Esophagus muscularis mucosa (tissue), 4 donors: ENCODE measurements around the gene CLDN5. TPM values are rescaled to one million over a fixed set of nuclear protein-coding genes. Genes with fewer than 3 reads are reported as not detected.
"Not testable (repeated sequence)": the region's sequence is repeated elsewhere in the genome, so short reads cannot be mapped to it uniquely, and the experiment has no call there.

Experiments
- DNase-seq: peaks from one replicate; pipeline ENCODE4 v3.0.0-alpha.2; 2017; ENCODE audit errors: extremely low spot score
- H3K27ac ChIP-seq, 4 donors: fragments of 200-600 bp; sonication (generic); replicated peaks in 1 of 4; 1 replicate in 3 of 4; 2 replicates in 1 of 4; pipeline ENCODE4 v1.5.1; 2016 to 2019; ENCODE audit warnings: mild to moderate bottlenecking in 1 of 4
- H3K27me3 ChIP-seq, 4 donors: fragments of 200-600 bp; sonication (generic); one replicate each; pipeline versions ENCODE4 v1.5.1 to v1.6.0; 2016 to 2019
- H3K36me3 ChIP-seq, 4 donors: fragments of 200-600 bp; sonication (generic); one replicate each; pipeline ENCODE4 v1.5.1; 2016 to 2019
- H3K4me1 ChIP-seq, 4 donors: fragments of 200-600 bp; sonication (generic); one replicate each; pipeline ENCODE4 v1.5.1; 2016 to 2019
- H3K4me3 ChIP-seq, 4 donors: fragments of 200-600 bp; sonication (generic); 1 replicate in 2 of 4; 2 replicates in 2 of 4; pipeline ENCODE4 v1.5.1; 2016 to 2019; ENCODE audit warnings: mild to moderate bottlenecking in 4 of 4, moderate library complexity in 1 of 4
- H3K9me3 ChIP-seq, 4 donors: fragments of 200-600 bp; sonication (generic); 1 replicate in 3 of 4; 2 replicates in 1 of 4; pipeline ENCODE4 v1.5.1; 2016 to 2019
- EP300 ChIP-seq: sonication (generic); formaldehyde crosslinking; IDR thresholded peaks from one replicate; pipeline ENCODE4 v1.6.1; 2017; ENCODE audit warnings: antibody characterized with exemption
- POLR2A ChIP-seq: fragments of 450-650 bp; IDR thresholded peaks from one replicate; pipeline ENCODE4 v1.6.1; 2017; ENCODE audit warnings: antibody characterized with exemption, moderate library complexity, mild to moderate bottlenecking, low read depth
- POLR2AphosphoS5 ChIP-seq, 2 donors: sonication (generic); formaldehyde crosslinking; IDR thresholded peaks; one replicate each; pipeline ENCODE4 v1.6.1; 2017; ENCODE audit warnings: antibody characterized with exemption in 2 of 2
- WGBS: methylation state at CpG from one replicate; pipeline ENCODE4 v1.1.5; 2018; 5-methylcytosine and 5-hydroxymethylcytosine counted together
- intact Hi-C: fragments of 100-400 bp; cut with DNase I; formaldehyde crosslinking; loops from one replicate; pipeline ENCODE4 v1.15.1; 2023
- total RNA-seq, 4 donors: library from RNA; depleted of rRNA; stranded (reverse); fragments of >200 nt; gene quantifications; one replicate each; pipeline versions ENCODE4 v1.1.0 to v1.2.1, GENCODE V29; 2016
- TF ChIP-seq, protein P1 (sequence below), 3 experiments: fragments of 200-600 bp in 2 of 3; fragments of 450-650 bp in 1 of 3; sonication (generic) in 2 of 3; IDR thresholded peaks; one replicate each; pipeline ENCODE4 v1.5.1; 2017 to 2019; ENCODE audit warnings: antibody characterized with exemption in 3 of 3, mild to moderate bottlenecking in 2 of 3, moderate library complexity in 1 of 3

The CLDN5 gene
- total RNA-seq, 4 donors from 2014 or later, result 39.9 to 209 (median 147) TPM

DNA sequence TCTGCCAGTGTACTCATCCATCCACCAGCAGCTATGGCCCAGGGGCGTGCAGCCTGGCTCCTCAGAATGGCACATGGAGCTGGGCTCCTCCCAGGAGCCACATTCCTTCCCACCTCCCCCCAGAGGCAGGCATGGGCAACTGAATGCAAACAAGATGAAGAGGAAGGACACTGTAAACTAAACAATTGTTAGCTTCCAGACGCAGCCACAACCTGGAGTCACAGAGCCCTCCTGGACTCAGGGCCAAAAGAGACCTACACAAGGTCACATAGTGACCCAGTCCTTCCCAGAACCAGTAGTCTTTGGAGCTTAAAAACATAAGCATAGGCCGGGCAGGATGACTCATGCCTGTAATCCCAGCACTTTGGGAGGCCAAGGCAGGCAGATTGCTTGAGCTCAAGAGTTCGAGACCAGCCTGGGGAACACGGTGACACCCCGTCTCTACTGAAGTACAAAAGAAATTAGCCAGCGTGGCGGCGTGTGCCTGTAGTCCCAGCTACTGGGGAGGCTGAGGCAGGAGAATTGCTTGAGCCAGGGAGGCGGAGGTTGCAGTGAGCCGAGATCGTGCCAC, 30.7 kb upstream of the CLDN5 start:
- no peak for DNase-seq
- no peaks in the 10 kb centered on the region for H3K4me1 ChIP-seq
- H3K27ac ChIP-seq, result no peak overlapping the region
- H3K27me3 ChIP-seq, result peaks cover 0 to 33% (median 0%) of the 10 kb centered on the region in 4 donors
- TF ChIP-seq POLR2A (no peak), EP300 (no peak), POLR2AphosphoS5 (IDR thresholded peaks at IDR 0.05) (no peak)
- TF ChIP-seq, protein P1, sequence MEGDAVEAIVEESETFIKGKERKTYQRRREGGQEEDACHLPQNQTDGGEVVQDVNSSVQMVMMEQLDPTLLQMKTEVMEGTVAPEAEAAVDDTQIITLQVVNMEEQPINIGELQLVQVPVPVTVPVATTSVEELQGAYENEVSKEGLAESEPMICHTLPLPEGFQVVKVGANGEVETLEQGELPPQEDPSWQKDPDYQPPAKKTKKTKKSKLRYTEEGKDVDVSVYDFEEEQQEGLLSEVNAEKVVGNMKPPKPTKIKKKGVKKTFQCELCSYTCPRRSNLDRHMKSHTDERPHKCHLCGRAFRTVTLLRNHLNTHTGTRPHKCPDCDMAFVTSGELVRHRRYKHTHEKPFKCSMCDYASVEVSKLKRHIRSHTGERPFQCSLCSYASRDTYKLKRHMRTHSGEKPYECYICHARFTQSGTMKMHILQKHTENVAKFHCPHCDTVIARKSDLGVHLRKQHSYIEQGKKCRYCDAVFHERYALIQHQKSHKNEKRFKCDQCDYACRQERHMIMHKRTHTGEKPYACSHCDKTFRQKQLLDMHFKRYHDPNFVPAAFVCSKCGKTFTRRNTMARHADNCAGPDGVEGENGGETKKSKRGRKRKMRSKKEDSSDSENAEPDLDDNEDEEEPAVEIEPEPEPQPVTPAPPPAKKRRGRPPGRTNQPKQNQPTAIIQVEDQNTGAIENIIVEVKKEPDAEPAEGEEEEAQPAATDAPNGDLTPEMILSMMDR (IDR thresholded peaks at IDR 0.05), result no peak
- WGBS, result 75% methylated on average over 10 of the region's 12 CpGs
- H3K36me3 ChIP-seq, result no peaks in the 10 kb centered on the region
- no peak overlapping the region for H3K4me3 ChIP-seq
- H3K9me3 ChIP-seq, result peaks cover 0 to 11% (median 0%) of the 10 kb centered on the region in 4 donors
- intact Hi-C loops, result no loop called here

- no peak overlapping the region for H3K27ac ChIP-seq
- TF ChIP-seq POLR2A (no peak), EP300 (no peak), POLR2AphosphoS5 (IDR thresholded peaks at IDR 0.05) (no peak)
- TF ChIP-seq, protein P1 (IDR thresholded peaks at IDR 0.05), result no peak
- H3K4me1 ChIP-seq, result no peaks in the 10 kb centered on the region
- H3K27me3 ChIP-seq, result peaks cover 0 to 32% (median 0%) of the 10 kb centered on the region in 4 donors
- peaks cover 0 to 11% (median 0%) of the 10 kb centered on the region in 4 donors for H3K9me3 ChIP-seq
- H3K36me3 ChIP-seq, result no peaks in the 10 kb centered on the region
- no peak for DNase-seq
- intact Hi-C loops, result no loop called here
- no peak overlapping the region for H3K4me3 ChIP-seq
- WGBS, result 94% methylated on average over 2 of the region's 2 CpGs
These were observed 29.0 kb upstream of the CLDN5 start for GRCh38 chr22:19553201-19553600.

DNA sequence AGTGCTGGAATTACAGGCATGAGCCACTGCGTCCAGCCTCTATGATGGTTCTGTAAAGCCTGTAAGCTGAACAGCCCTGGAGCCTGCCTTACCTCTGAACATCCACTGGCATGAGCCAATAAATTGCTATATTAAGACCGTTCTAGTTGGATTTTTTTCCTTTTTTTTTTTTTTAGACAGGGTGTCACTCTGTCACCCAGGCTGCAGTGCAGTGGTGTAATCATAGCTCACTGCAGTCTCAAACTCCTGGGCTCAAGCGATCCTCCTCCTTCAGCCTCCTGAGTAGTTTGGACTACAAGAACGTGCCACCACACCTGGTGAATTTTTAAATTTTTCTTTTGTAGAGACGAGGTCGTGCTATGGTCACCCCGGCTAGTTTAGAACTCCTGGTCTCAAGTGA, 26.2 kb upstream of the CLDN5 start:
- TF ChIP-seq EP300, result no peak
- no peaks in the 10 kb centered on the region for H3K4me1 ChIP-seq
- peaks cover 0 to 11% (median 0%) of the 10 kb centered on the region in 4 donors for H3K9me3 ChIP-seq
- no peaks in the 10 kb centered on the region for H3K36me3 ChIP-seq
- no peak for DNase-seq
- H3K27me3 ChIP-seq, result peaks cover 0 to 17% (median 0%) of the 10 kb centered on the region in 4 donors
- H3K27ac ChIP-seq, result no peak overlapping the region
- WGBS, result 85% methylated on average over 7 of the region's 7 CpGs
- intact Hi-C loops, result no loop called here
- H3K4me3 ChIP-seq, result no peak overlapping the region

DNA sequence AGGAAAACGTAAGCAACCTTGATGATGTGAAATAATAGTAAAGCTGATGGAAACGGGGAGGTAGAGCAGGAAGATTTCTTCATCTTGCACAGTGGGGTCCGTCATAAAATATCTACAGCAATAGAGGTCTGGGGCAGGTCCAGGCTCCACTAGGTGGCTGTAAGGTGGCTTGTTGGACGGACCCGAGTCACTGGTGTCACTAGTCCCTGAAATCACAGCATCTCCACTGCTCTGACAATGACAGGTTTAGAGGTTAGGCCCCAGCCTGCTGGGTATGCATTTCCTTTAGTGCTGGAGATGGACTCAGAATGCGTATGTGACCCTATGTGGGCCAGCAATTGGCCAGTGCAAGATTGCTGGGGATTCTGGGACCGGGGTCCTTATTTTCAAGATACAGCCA, 25.2 kb upstream of the CLDN5 start:
- DNase-seq, result no peak
- peaks cover 0 to 11% (median 0%) of the 10 kb centered on the region in 4 donors for H3K9me3 ChIP-seq
- no peak overlapping the region for H3K27ac ChIP-seq
- H3K4me3 ChIP-seq, result no peak overlapping the region
- TF ChIP-seq EP300 (no peak), POLR2A (no peak), POLR2AphosphoS5 (IDR thresholded peaks at IDR 0.05) (no peak)
- TF ChIP-seq, protein P1 (IDR thresholded peaks at IDR 0.05), result no peak
- no peaks in the 10 kb centered on the region for H3K36me3 ChIP-seq
- WGBS, result 83% methylated on average over 7 of the region's 7 CpGs
- no peaks in the 10 kb centered on the region for H3K4me1 ChIP-seq
- peaks cover 0 to 14% (median 0%) of the 10 kb centered on the region in 4 donors for H3K27me3 ChIP-seq
- intact Hi-C loops, result no loop called here

GRCh38 chr22:19548964-19549363, 24.8 kb upstream of the CLDN5 start:
- intact Hi-C loops, result no loop called here
- no CpG with 5 or more reads among the region's 2 CpGs for WGBS
- H3K4me3 ChIP-seq, result no peak overlapping the region
- H3K4me1 ChIP-seq, result no peaks in the 10 kb centered on the region
- peaks cover 0 to 19% (median 0%) of the 10 kb centered on the region in 4 donors for H3K27me3 ChIP-seq
- no peak for DNase-seq
- TF ChIP-seq EP300 (no peak), POLR2AphosphoS5 (IDR thresholded peaks at IDR 0.05) (no peak), POLR2A (no peak)
- TF ChIP-seq, protein P1 (IDR thresholded peaks at IDR 0.05), result no peak
- H3K9me3 ChIP-seq, result peaks cover 0 to 11% (median 0%) of the 10 kb centered on the region in 4 donors
- H3K27ac ChIP-seq, result no peak overlapping the region
- H3K36me3 ChIP-seq, result no peaks in the 10 kb centered on the region

DNA sequence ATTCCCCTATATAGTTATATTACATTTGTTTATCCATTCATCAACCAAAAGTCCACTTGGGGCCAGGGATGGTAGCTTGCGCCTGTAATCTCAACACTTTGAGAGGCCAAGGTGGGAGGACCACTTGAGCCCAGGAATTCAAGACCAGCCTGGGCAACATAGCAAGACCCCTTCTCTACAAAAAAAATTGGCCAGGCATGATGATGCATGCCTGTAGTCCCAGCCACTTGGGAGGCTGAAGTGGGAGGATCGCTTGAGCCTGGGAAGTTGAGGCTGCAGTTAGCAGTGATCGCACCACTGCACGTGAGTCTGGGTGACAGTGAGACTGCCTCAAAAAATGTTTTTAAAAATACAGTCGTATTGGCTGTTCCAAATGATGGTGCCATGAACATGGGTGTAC, 24.2 kb upstream of the CLDN5 start:
- DNase-seq, H3K36me3 ChIP-seq, H3K9me3 ChIP-seq, H3K27ac ChIP-seq, intact Hi-C loops, H3K4me3 ChIP-seq, H3K4me1 ChIP-seq: not testable (repeated sequence)
- peaks cover 0 to 22% (median 0%) of the 10 kb centered on the region in 4 donors for H3K27me3 ChIP-seq
- WGBS, result 93% methylated on average over 4 of the region's 5 CpGs
